ENCODE data around the gene TAMALIN.

TAMALIN gene

DNA sequence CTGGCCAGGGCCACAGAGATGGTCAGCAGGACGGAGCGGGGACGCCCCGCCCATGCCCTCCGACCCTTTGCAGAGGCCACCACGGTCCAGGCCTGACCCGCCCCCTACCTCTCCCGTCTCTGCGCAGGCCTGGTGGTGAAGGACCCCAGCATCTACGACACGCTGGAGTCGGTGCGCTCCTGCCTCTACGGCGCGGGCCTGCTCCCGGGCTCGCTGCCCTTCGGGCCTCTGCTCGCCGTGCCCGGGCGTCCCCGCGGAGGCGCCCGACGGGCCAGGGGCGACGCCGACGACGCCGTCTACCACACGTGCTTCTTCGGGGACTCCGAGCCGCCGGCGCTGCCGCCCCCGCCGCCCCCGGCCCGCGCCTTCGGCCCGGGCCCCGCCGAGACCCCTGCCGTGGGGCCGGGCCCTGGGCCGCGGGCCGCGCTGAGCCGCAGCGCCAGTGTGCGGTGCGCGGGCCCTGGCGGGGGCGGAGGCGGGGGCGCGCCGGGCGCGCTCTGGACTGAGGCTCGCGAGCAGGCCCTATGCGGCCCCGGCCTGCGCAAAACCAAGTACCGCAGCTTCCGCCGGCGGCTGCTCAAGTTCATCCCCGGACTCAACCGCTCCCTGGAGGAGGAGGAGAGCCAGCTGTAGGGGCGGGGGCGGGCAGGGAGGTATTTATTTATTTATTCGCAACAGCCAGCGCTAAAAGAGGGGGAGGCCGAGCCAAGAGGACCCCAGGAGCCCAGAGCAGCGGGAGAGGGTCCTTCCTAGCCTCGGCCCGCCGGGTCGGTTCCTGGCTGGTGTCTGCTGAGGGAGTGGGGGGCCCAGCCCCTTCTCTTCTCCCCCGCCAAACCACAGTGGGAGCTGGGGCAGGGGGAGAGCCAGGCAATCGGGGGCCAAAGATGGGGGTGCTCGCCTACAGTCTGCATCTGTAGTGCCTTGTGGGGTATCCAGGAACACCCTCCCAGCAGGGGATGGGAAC is 8.1 kb downstream of the TAMALIN start:
- DNase-seq, result no peak

- DNase-seq, result no peak
Measured at GRCh38 chr12:52015532-52016041, 8.8 kb downstream of the TAMALIN start.

GRCh38 chr12:52018433-52019112 is 11.8 kb downstream of the TAMALIN start:
- no peak for DNase-seq

DNA sequence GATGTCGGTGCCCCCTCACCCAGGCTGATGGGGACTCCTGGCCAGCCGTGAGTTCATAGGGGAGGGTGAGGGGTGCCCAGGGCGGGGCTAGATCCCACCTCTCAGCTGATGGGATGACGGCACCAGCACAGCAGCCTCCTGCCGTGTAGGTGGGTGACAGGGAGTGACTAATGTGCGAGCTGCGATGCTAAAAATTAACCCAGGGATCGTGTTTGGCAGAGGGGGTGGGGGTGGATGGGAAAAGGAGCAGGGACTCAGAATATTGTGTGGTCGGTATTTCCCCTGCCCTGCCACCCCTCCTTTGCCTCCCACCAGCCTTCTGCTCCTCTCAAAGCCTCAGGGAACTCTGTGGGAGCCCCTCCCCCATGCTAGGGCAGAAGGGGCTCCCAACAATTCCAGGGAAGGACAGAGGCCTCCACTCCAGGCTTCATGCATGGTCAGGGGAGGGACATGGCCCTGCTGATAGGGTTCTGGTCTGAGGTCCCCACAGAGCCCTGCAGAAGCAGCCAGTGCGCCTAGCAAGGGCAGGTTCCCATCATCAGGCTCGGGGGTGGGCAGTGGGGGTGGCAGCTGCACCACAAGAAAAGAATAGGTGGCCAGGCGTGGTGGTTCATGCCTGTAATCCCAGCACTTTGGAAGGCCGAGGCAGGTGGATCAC is 12.5 kb downstream of the TAMALIN start:
- DNase-seq, result no peak

- peak; percentile 67 for DNase-seq
Measured at GRCh38 chr12:52020539-52021336, 14.0 kb downstream of the TAMALIN start.

DNA sequence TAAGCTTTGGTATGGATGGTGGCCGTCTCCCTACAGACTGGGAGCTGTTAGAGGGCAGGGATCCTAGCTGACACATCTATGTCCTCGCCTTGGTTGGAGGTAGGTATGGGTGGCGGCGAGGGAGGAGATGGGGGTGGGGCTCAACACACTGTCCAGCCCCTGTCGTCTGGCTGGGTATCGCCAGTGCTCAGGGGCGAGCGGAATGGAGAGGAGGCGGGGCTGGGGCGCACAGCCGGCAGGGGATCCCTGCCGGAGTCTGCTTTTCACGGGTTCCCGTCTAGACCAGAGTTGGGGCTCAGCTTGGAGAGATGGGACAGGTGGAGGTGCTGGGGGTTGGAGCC is 16.1 kb downstream of the TAMALIN start:
- no peak for DNase-seq

DNA sequence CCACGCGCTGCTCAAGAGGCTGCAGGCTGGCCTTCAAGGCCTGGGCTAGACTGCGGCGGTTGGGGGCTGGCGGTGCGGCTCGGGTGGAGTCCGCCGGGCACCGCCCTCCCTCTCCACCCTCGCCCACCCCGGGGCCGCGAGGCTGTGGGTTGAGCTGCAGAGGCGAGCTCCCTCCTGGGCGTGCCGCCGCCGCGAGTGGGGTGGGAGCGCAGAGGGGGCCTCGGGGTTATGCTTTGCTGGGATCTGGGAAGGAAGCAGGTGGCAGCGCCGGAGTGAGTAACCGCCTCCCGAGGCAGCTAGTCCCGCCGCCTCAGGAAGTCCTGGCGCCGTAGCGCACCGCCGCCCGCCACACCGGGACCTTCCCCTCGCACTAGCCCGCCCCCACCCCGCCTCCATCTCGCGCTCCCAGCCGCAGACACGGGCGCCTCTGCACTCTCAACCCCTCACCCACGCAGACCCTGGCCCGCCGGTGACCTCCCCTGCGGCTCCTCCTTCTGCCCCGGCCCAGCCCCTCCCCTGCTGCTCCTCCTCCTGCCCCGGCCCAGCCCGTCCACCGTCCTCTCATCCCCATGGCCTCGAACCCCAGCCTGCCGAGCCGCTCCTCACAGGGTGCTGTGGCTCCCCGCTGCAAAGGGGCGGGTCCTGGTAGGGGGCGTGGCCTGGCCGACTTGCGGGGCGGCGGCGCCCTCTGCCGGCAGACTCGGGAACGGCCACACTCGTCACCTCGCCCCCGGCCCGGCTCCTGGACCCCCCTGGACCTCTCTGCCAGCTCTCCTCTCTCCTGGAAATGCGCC is 16.6 kb downstream of the TAMALIN start:
- DNase-seq, result peak; percentile 93

GRCh38 chr12:52023976-52024688 is 17.4 kb downstream of the TAMALIN start:
- DNase-seq, result no peak

- DNase-seq, result no peak
Measured at GRCh38 chr12:52024845-52025230, 18.1 kb downstream of the TAMALIN start.

- no peak for DNase-seq
Measured at GRCh38 chr12:52026263-52026662, 19.5 kb downstream of the TAMALIN start.

DNA sequence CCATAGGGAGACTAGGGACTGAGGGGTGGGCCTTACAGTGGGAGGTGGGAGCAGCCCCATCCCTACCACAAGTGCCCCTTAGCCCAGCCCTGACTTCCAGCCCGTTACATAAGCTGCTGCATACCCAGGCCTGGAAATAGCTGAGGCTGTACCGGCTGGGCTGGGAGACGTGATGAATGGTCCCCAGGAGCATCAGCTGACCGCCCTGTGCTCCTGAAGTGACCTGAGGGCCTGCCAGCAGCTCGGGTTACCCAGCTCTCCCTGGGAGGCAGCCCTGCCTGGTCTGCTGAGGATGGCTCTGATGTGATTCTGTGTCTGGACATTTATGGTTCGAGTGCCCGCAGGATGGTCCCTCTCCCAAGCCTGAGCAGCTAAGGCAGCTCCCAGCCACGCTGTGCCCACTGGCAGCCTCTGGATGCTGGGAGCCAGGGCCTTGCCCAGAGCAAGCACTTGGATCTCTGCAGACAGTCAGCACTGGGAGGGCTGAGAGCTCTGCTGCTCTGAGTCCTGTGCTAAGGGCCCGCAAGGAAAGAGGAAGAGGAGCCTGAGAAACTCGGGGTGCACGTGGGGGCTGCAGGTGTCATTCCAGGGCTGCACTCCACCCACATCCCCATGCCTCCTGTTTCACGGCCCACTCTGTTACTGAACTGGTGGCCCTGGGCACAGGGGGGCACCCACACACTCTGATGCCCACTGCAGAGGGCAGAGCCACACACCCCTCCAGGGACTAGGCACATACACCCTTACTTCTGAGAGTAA is 20.5 kb downstream of the TAMALIN start:
- DNase-seq, result no peak

DNA sequence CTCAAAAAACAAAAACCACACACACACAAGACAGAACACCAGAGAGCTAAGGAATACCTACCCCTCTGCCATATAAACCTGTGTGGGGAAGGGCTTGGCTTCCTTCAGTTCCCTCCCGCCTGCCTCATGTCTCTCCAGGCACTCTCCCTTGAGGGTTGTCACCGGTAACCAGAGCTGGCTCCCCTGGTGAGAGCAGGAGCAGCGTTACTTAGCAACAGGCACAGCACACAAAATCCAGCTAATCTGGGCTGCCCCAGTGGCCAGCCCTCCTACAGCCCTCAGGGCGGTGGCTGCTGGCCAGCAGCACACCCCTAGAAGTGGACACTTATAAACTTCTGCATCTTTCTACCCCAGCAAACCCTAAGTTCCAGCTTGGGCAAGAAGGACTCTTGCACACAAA is 22.9 kb downstream of the TAMALIN start:
- DNase-seq, result no peak

GRCh38 chr12:52032446-52032803 is 25.7 kb downstream of the TAMALIN start:
- DNase-seq, result no peak

DNA sequence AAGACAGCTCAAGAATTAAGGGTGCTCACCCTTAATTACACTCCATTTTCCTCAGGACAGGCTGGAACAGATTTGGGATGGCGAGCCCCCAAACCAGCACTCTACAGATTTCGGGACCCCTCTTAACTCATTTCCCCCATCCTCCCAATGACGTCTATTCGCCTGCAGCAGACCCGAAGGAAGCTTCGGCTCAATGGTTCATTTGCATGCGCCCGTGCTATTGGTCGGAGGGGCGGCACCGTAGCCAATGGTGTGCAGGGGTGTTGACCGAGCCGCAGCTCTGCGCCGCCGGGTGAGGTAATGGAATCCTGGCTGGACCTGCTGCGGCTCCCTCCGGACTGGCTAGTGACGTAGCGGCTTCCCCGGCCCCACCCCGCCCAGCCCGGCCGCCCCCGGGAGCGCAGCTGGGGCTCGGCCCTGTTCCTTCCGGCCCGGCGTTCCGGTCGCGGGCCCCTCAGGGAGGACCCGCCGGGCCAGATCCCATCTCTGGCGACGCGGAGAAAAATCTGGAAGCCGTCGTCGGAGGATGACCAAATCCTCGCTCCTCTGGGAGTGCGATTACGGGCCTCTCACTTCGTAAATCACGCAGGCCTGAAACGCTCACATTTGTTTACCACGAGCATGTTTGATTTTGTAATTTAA is 26.2 kb downstream of the TAMALIN start:
- DNase-seq, result peak; percentile 87

- DNase-seq, result no peak
Measured at GRCh38 chr12:52033446-52034140, 26.8 kb downstream of the TAMALIN start.

GRCh38 chr12:52035190-52035589 is 28.4 kb downstream of the TAMALIN start:
- DNase-seq, result no peak

- no peak for DNase-seq
Measured at GRCh38 chr12:52035926-52036325, 29.2 kb downstream of the TAMALIN start.

- DNase-seq, result peak; percentile 91
Measured at GRCh38 chr12:52036587-52037171, 29.9 kb downstream of the TAMALIN start.
